Measurements from ENCODE around the gene ZNF112. TPM values are rescaled to one million over a fixed set of nuclear protein-coding genes. Genes with fewer than 3 reads are reported as not detected.

Gene ZNF112
- total and polyA plus RNA-seq, 2 donors: 2.7 to 18.7 TPM

DNA sequence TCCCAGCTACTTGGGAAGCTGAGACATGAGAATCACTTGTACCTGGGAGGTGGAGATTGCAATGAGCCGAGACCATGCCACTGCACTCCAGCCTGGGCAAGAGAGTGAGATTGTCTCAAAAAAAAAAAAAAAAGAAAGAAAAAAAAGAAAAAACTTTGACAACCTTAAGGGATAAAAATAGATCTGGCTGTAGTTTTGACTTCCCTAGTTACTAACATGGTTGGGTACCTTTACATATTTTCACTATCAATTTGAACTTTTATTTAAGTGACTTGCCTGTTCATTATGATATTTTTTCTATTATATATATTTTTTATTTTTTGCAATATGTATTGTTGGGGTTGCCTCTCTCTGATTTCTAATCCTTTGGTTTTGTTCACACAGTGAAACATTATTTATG is 43.2 kb downstream of the ZNF112 start:
- Histone ChIP-seq H3K4me1 (ENCODE audit: insufficient read depth) (no peaks in the 10 kb centered on the region), H3K4me3 (ENCODE audit: low read depth, low read length) (no peak overlapping the region), H3K27ac (ENCODE audit: low read depth) (no peak overlapping the region), H3K36me3 (ENCODE audit: insufficient read depth) (no peaks in the 10 kb centered on the region)
- DNase-seq (ENCODE audit: extremely low spot score): no peak
- 98% methylated on average over 1 of the region's 1 CpG for WGBS

DNA sequence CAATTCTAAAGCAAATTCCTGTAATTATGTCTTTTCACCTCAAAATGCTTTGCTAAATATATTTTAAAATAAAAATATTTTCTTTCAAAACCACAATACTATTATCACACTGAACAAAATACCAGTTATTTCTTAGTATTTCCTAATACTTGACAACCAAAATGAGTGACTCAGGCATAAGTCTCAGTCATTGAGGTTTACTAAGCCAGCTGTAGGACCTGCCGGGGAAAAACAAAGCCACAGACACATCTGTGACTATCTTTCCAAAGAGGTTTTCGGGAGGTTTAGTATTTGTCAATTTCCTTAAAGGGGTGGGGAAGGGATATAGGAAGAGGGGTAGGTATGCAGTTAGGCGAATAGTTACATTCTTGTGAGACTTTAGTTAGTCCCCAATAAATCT is 48.5 kb downstream of the ZNF112 start:
- H3K4me3 ChIP-seq (ENCODE audit: low read depth, low read length): no peak overlapping the region
- no peaks in the 10 kb centered on the region for H3K36me3 ChIP-seq (ENCODE audit: insufficient read depth)
- no peaks in the 10 kb centered on the region for H3K4me1 ChIP-seq (ENCODE audit: insufficient read depth)
- WGBS: 94% methylated on average over 3 of the region's 3 CpGs
- DNase-seq (ENCODE audit: extremely low spot score): no peak
- no peak overlapping the region for H3K27ac ChIP-seq (ENCODE audit: low read depth)

DNA sequence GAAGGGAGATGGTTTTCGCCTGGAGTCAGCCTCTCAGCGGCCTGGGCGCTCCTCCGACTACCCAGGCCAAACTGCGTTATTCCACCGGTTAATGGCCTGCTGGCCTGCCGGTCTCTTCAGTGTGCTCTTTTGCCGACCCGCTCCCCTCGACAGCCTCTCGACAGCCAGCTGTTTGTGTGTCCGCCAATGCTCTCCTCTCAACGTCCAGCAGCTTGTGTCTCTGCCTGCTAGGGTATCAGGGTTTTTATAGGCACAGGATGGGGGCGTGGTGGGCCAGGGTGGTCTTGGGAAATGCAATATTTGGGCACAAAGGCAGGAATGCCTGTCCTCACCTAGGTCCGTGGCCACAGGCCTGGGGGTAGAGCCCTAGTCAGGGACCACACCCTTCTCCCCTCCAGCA is 50.2 kb downstream of the ZNF112 start:
- WGBS: 85% methylated on average over 15 of the region's 15 CpGs

DNA sequence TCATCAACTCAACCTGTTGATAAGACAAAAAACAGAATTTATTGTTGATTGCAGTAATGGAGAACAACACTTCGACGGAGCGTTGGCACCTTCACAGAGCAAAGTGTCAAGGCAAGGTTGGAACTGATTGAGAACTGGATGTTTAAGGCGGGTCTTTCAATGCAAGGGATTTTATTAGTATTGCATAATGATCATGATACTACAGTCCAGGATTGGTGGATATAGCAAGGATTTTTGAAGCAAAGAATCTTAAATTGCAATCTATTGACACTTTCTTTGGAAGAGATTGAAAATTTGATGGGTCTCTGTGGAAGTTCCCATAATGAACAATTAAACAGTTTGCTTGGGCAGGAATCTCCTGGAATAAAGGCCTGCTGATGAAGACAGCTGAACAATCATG is 51.0 kb downstream of the ZNF112 start:
- DNase-seq (ENCODE audit: extremely low spot score): no peak
- Histone ChIP-seq H3K4me3 (ENCODE audit: low read depth, low read length) (no peak overlapping the region), H3K27ac (ENCODE audit: low read depth) (no peak overlapping the region), H3K36me3 (ENCODE audit: insufficient read depth) (peaks cover 1% of the 10 kb centered on the region), H3K4me1 (ENCODE audit: insufficient read depth) (no peaks in the 10 kb centered on the region)
- WGBS: 83% methylated on average over 4 of the region's 4 CpGs

More for the DNA sequence above, 50.2 kb downstream of the ZNF112 start:
- Histone ChIP-seq H3K27ac (ENCODE audit: low read depth) (no peak overlapping the region), H3K4me3 (ENCODE audit: low read depth, low read length) (no peak overlapping the region), H3K4me1 (ENCODE audit: insufficient read depth) (no peaks in the 10 kb centered on the region), H3K36me3 (ENCODE audit: insufficient read depth) (peaks cover 1% of the 10 kb centered on the region)
- no peak for DNase-seq (ENCODE audit: extremely low spot score)

DNA sequence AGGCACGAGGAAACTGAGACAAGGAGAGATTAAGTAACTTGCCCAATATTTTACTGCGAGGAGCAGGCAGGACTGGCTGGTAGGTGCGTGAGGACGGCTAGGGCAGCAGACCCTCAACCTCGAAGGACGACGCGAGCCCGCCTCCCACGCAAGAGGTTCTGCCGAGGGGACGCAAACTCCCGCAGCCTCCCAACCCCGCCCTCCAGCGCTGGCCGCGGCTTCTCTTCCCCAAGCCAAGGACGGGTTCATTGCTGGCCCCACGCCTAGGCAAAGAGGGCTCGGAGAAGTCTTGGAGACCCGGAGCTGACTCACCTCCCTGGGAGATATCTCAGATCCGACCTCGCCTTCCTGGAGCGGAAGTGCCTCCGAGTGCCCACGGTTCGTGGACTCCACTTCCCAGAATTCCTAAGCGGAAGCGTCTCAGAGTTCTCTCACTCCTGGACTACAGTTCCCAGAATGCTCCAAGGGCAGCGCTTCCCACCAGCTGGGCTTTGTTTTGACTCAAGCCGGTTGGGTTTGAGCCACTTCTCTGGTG is 51.8 kb downstream of the ZNF112 start, which contains the start of gene ZNF235:
Gene ZNF235 (minus strand): TSS at position 367 of the 535 bp plus-strand sequence. CDS start 1,621 bp downstream, outside the sequence.
- WGBS: under 1% methylated on average over 31 of the region's 31 CpGs
- H3K4me1 ChIP-seq (ENCODE audit: insufficient read depth): no peaks in the 10 kb centered on the region
- H3K4me3 ChIP-seq (ENCODE audit: low read depth, low read length): peak within 1 kb of the TSS; percentile 62
- DNase-seq (ENCODE audit: extremely low spot score): peak; percentile 94
- peaks cover 1% of the 10 kb centered on the region for H3K36me3 ChIP-seq (ENCODE audit: insufficient read depth)
- H3K27ac ChIP-seq (ENCODE audit: low read depth): peak within 1 kb of the TSS; percentile 71

DNA sequence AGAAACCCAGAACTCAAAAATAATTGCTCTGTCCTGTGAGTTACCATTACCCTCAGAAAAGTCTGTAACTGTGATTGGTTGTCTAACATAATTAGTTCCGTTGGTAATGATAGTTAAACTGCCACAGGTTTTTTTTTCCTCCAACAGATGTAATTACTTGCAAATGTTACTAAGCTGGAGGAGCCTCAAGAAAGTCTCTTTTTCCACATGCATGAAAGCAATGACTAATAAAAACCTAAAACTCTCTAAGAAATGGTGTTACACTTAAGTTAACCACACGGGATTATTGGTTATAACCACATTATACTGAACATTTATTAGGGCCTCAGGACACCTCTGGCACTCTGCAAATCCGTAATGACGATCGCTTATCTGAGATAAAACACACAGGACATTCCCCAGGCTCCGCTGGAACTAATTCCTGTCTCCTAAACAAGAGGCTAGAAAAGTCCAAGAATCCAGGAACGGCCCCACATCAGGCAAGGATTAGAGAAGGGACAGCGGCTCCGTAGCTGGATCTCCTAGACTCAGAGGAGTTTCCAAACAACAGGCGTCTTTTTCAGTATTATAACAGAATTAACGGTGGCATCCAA is 52.4 kb downstream of the ZNF112 start:
- H3K36me3 ChIP-seq (ENCODE audit: insufficient read depth): peaks cover 5% of the 10 kb centered on the region
- H3K27ac ChIP-seq (ENCODE audit: low read depth): no peak overlapping the region
- DNase-seq (ENCODE audit: extremely low spot score): no peak
- WGBS: 1% methylated on average over 11 of the region's 11 CpGs
- H3K4me3 ChIP-seq (ENCODE audit: low read depth, low read length): peak overlapping the region; percentile 62
- H3K4me1 ChIP-seq (ENCODE audit: insufficient read depth): no peaks in the 10 kb centered on the region

DNA sequence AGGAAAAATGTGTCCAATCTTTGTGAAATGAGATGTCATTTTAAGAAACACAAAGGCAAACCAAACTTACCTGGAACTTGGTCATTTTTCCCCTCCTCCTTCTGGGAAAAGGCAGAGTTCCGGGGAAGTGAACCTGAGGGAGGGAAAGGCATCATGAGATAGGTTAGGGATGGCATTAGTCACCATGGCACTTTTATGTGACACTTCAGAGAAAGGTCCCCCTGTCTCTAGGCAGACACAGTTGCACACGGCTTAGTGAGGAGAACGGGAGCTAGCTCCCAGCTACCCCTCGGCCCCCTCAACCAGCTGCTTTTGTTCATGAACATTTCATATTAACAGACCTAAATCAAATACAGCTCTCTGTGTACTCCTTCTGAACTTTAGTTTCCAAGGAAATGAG is 53.2 kb downstream of the ZNF112 start:
- 51% methylated on average over 4 of the region's 4 CpGs for WGBS
- Histone ChIP-seq H3K36me3 (ENCODE audit: insufficient read depth) (peaks cover 11% of the 10 kb centered on the region), H3K4me3 (ENCODE audit: low read depth, low read length) (no peak overlapping the region), H3K27ac (ENCODE audit: low read depth) (no peak overlapping the region), H3K4me1 (ENCODE audit: insufficient read depth) (no peaks in the 10 kb centered on the region)
- DNase-seq (ENCODE audit: extremely low spot score): no peak

DNA sequence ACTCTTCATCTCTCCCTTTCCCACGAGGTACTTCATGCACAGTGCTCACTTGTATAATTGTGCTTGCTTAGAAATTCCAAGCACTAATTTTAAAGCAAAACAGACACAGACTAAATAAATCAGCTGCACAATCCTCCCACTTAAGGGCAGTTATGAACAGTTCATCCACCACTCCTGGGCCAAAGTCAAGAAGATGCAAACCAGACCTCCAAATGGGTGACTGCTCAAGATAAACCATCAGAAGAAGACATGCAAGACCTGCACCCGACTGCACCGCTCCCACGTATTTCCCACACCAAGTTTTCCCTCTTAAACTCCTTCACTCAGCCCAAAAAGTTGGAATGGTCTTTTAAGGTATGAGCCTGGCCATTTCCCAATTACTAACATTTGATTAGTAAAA is 71.5 kb downstream of the ZNF112 start:
- WGBS: 53% methylated on average over 4 of the region's 4 CpGs
- no peak for DNase-seq (ENCODE audit: extremely low spot score)
- Histone ChIP-seq H3K4me3 (ENCODE audit: low read depth, low read length) (no peak overlapping the region), H3K36me3 (ENCODE audit: insufficient read depth) (peaks cover 15% of the 10 kb centered on the region), H3K27ac (ENCODE audit: low read depth) (no peak overlapping the region), H3K4me1 (ENCODE audit: insufficient read depth) (no peaks in the 10 kb centered on the region)

DNA sequence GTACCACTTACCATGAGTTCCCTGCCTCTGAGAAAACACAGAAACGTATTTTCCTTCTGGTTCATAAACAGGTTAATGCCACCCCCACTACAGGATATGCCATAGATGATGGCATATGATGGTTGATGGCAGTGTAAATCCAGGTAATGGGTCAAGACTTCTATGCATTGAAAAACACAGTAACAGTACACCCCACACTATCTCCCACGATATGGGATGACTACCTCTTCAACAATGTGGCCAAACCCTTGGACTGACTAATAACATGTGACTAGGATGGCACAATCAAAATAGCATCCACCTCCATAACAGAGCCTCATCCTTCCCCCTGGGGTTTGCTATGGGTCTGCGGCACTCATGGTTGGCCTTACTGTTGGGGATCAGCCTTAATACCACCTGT is 73.6 kb downstream of the ZNF112 start:
- no peak for DNase-seq (ENCODE audit: extremely low spot score)
- no peak overlapping the region for H3K4me3 ChIP-seq (ENCODE audit: low read depth, low read length)
- no peak overlapping the region for H3K27ac ChIP-seq (ENCODE audit: low read depth)
- no peaks in the 10 kb centered on the region for H3K4me1 ChIP-seq (ENCODE audit: insufficient read depth)
- WGBS: 94% methylated on average over 3 of the region's 3 CpGs
- H3K36me3 ChIP-seq (ENCODE audit: insufficient read depth): peaks cover 5% of the 10 kb centered on the region

DNA sequence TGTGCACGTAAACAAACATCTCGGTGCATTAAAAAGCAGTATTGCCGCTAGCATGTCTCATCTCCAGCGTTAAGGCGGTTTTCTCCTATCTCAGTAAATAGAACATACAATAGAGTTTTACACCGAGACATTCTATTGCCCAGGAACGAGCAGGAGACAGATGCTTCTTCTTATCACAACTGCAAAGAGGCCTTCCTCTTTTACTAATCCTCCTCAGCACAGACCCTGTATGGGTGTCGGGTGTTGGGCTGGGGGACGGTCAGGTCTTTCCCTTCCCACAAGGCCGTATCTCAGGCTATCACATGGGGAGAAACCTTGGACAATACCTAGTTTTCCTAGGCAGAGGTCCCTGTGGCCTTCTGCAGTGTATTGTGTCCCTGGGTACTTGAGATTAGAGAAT is 75.6 kb downstream of the ZNF112 start:
- Histone ChIP-seq H3K36me3 (ENCODE audit: insufficient read depth) (no peaks in the 10 kb centered on the region), H3K4me1 (ENCODE audit: insufficient read depth) (no peaks in the 10 kb centered on the region), H3K27ac (ENCODE audit: low read depth) (no peak overlapping the region), H3K4me3 (ENCODE audit: low read depth, low read length) (no peak overlapping the region)
- WGBS: 78% methylated on average over 10 of the region's 10 CpGs
- no peak for DNase-seq (ENCODE audit: extremely low spot score)

DNA sequence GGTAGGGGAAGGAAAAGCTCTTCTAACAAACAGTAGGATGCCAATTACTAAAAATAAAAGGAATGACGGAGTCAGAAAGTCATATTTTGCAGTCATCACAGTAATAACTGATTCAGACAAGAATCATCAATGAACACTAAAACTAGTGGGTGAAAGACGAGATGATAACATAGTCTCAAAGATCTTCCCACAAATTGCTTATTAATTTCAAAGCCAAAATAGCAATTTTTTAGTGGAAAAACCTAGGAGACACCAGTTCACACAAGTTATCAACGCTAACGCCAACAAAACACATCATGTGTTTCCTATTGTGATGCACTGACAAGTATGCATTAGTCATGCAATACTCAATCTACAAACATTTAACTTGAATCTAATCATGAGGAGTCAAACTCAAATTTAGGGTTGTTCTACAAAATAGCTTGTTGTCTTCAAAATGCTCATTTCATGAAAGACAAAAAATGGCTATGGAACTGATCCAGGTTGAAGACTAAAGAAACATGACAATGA is 78.2 kb downstream of the ZNF112 start:
- Histone ChIP-seq H3K4me3 (ENCODE audit: low read depth, low read length) (no peak overlapping the region), H3K4me1 (ENCODE audit: insufficient read depth) (no peaks in the 10 kb centered on the region), H3K27ac (ENCODE audit: low read depth) (no peak overlapping the region), H3K36me3 (ENCODE audit: insufficient read depth) (no peaks in the 10 kb centered on the region)
- DNase-seq (ENCODE audit: extremely low spot score): no peak
- WGBS: 94% methylated on average over 4 of the region's 4 CpGs

DNA sequence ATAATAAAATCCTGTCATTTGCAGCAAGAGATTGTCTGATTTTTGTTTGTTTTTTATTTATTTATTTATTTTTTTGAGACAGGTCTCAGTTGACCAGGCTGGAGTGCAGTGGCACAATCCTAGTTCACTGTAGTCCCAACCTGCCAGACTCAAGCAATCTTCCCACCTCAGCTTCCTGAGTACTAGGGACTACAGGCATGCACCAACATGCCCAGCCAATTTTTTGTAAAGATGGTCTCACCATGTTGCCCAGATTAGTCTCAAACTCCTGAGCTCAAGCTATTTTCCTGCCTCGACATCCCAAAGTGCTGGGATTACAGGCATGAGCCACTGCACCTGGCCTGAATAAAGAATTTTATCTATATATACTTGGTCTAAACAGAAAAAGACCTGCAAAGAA is 79.1 kb downstream of the ZNF112 start:
- WGBS: 90% methylated on average over 1 of the region's 1 CpG
- no peaks in the 10 kb centered on the region for H3K36me3 ChIP-seq (ENCODE audit: insufficient read depth)
- H3K27ac ChIP-seq (ENCODE audit: low read depth): no peak overlapping the region
- H3K4me3 ChIP-seq (ENCODE audit: low read depth, low read length): no peak overlapping the region
- no peak for DNase-seq (ENCODE audit: extremely low spot score)
- H3K4me1 ChIP-seq (ENCODE audit: insufficient read depth): no peaks in the 10 kb centered on the region

Data from urinary bladder (tissue), 4 donors.